Measurements from ENCODE around the gene SLC16A8.
A peak's percentile ranks its signal among the peaks of the same experiment; 100 is the strongest.

Gene SLC16A8

DNA sequence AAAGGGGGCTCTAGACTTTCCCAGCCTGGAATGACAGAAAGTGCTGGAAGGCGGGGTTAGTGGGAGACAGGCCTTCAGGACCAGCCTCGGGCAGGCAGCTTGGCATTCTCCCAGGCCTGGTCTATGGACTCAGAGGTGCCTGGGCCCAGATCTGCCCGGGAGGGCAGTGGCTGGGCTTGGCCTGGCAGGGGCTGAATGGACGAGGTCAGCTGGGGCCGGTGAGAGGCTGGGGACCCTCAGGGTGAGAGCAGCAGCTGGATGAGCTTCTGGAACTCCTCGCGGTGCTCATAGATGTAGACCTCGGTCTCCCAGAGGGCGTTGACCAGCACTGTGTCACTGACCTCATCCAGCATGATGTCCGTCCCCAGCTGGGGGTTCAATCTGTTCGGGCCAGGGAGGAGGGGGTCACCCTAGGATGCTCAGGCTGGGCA is 28.0 kb upstream of the SLC16A8 start:
- DNase-seq = no peak

DNA sequence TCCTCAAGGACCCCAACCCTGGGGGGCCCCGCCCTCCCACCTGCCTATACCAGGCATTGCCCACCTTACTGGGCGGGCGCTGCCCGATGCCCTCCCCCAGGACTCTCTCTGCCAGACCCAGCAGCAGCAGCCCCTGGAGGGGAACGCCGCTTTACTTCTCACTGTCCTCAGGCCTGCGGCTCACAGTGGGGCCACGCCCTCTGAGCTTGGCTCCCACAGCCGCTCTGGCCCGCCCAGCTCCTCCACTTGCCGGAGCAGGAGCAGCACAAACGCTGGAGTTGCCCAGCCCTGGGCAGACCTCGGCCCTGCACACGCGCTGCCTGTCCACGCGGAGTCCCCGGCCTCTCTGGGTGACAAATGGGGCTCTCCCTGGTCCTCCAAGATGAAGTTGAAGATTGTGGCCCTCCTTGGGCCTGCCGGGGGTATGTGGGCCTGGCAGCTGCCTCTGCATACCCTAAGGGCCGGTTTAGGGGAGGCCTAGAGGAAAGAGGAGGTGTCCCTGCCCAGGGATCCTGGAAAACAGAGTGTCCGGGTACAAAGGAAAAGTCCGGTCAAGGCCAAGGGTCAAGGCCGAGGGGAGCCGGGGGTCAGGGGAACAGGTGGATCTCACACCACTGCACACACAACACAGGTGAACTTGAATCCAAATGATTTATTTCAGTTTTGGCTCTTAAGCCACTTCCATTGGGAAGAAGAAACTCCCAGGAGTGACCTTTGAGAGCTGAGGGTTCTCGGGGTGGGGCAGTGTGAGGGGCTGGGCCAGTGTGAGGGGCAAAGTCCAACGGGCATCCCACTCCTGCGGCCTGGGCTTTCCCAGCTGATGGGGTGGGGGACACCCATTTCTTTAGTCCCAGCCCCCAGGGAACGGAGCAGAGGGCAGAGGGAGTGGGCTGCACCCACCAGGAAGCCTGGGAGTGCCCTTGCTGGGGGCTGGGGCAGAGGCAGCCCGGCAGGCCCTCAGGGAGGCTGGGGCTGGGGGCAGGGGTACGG is 27.2 kb upstream of the SLC16A8 start:
- no peak for DNase-seq

GRCh38 chr22:38110008-38110862 is 26.3 kb upstream of the SLC16A8 start, which contains the start of gene BAIAP2L2:
Gene BAIAP2L2, minus strand, starts transcription at chr22:38110684. Its CDS starts 159 bp downstream, at chr22:38110525.
- no peak for DNase-seq

DNA sequence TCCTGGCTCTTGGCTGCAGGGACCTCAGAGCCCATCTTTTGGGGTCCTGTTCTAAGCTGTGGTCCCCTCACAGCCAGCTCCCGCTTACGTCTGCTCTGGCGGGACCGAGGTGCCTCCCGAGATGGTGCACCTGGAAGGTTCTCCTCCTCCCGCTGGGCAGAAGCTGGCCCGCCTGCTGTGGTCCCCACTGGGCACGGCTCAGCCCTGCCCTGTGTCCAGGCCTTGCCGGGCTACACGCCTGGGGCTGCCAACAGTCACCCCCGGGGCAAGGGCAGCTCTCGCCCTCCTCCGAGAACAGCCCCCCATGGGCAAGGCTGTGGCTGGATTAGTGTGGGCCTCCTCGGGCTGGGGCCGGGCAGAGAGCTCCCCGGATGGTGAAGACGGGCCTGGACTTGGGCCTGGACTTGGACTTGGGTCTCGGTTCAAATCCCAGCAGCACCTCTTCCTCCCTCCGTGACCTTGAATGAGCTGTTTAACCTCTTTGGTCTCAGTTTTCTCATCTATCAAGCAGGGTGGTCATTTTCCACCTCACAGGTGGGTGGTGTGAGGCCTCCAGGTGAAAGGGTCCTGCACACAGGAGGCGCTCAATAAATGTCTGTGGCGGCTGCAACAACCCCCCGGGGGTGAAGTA is 25.5 kb upstream of the SLC16A8 start:
- DNase-seq = no peak

DNA sequence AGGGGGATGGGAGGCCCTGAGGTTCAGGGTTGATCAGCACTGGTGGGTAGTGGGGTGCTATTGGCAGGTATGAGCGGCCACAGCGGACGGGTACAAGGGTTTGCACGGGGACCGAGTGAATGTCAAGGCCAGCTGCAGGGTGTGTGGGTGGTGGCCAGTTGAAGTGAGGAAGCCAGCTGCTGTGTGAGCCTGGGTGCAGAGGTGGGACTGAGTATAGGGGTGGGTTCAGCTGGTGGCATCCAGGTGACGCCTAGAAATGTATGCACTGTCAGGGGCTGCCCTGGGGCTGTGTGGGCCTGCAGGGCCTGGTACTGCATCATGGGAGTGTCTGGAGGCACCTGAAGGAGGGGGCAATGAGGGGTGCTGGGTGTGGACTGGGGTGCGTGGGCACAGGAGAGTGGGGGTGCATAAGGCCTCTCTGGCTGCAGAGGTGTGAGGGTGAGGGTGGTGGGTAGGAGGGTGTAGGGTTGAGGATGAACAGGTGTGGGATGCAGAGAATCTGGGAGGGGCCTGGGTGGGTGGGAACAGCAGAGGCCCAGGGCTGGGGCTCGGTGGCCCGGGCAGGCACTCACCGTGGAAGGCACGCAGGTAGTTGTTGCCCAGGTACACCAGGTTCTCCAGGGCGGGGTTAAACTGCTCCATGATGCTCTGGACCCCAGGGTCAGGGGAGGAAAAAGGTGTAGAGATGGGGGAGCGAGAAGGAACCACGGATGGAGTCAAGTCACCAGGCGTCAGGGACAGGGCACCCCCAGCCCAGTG is 24.8 kb upstream of the SLC16A8 start:
- no peak for DNase-seq

GRCh38 chr22:38107692-38108515 is 23.9 kb upstream of the SLC16A8 start:
- no peak for DNase-seq

DNA sequence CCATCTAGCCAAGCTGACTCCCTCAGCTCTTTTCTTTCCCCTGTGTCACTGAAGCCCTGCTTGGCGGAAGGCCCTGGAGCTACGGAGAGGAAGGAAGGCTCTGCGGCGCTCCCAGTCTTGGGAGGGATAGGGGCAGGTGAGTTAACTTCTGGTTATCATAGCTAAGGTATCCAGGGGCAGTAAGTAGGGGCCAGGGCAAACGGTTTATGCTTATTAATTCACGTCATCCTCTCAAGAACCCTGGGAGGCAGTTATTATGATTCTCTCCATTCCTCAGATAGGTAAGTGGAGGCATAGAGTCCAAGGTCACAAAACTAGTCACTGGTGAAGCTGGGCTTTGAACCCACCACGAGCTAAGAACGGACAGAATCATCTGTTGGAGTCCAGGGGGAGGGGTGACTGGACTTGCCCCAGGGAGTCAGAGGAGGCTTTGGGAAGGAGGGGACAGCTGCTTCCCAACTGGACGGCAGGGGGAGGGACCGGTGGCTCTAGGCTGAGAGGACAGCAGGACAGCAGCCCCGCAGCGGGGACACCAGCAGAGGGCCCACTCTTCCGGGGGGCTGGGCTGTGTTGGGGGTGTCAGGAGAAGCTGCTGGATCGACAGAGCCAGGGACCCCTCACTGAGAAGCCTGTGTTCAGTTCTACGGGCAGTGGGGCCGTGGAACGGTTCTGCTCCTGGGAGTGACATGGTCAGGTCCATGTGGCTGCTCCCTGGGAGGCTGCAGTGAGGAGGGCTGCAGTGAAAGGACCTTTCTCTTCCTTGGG is 23.0 kb upstream of the SLC16A8 start:
- no peak for DNase-seq

GRCh38 chr22:38104084-38104483 is 20.1 kb upstream of the SLC16A8 start:
- peak; percentile 32 for DNase-seq

DNA sequence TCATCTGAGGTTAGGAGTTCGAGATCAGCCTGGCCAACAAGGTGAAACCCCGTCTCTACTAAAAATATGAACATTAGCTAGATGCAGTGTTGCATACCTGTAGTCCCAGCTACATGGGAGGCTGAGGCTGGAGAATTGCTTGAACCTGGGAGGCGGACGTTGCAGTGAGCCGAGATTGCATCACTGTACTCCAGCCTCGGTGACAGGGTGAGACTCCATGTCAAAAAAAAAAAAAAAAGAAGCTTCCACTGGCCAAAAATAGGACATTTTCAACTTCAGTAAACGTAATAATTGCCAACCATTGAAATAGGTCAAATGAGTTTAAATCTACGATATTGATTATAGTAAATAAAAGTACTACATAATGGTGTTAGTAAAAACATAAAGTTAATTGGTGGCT is 19.7 kb upstream of the SLC16A8 start:
- no peak for DNase-seq

GRCh38 chr22:38098410-38099249 is 14.6 kb upstream of the SLC16A8 start:
- DNase-seq = no peak

DNA sequence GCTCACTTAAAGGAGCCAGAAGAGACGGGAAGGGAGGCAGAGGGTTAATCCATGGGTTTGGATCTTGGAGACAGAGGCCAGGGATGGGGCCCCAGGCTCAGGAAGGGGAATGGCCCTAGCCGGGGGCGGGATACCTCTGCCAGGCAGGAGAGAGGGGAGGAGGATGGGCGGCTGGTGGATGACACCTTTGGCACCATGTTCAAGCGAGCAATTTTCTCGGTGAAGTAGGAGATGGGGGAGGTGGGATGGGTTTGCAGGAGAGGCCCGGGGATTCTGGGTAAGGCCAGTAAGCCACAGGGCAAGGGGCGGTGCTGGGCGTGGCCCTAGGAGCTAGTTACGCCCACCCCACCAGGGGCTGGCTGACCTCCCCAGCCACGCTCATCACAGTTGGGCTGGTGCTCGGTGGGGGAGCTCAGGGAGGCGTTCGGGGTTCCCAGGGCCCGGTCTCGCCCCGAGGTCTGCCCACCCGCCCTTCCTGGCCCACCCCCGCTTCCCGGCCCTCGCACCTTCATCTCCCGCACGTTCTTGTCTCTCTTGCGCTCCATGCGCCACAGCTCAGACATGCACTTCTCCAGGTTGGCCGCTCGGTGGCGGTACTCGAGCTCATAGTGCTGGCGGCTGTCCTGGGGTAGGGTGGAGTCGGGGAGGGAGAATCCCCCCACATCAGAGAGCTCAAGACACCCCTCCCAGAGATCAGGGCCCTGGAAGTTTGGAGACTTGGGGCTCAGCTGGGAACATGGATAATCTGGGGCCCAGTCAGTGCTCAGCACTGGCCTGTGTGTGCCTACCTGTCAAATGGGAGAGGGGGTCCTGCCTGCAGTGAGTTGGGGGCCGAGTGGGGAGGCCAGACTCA is 13.8 kb upstream of the SLC16A8 start:
- no peak for DNase-seq

GRCh38 chr22:38097058-38097457 is 13.1 kb upstream of the SLC16A8 start:
- no peak for DNase-seq

DNA sequence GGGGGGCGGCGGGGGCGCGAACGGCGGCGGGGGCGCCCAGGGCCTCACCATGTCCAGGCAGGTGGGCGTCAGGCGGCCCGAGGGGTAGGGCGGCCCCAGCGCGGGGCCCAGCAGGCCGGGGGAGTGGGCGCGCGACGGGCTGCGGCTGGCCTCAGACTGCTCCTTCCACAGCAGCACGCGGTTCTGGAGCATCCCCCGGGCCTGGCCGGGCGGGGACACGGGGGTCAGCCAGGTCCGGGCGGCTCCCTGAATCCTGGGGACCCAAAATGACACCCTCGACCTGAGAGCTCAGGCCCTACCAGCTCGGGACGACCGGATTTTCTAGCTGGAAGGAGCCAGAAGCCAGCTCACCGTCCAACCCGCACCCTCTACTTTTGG is 5.5 kb upstream of the SLC16A8 start:
- DNase-seq = no peak

DNA sequence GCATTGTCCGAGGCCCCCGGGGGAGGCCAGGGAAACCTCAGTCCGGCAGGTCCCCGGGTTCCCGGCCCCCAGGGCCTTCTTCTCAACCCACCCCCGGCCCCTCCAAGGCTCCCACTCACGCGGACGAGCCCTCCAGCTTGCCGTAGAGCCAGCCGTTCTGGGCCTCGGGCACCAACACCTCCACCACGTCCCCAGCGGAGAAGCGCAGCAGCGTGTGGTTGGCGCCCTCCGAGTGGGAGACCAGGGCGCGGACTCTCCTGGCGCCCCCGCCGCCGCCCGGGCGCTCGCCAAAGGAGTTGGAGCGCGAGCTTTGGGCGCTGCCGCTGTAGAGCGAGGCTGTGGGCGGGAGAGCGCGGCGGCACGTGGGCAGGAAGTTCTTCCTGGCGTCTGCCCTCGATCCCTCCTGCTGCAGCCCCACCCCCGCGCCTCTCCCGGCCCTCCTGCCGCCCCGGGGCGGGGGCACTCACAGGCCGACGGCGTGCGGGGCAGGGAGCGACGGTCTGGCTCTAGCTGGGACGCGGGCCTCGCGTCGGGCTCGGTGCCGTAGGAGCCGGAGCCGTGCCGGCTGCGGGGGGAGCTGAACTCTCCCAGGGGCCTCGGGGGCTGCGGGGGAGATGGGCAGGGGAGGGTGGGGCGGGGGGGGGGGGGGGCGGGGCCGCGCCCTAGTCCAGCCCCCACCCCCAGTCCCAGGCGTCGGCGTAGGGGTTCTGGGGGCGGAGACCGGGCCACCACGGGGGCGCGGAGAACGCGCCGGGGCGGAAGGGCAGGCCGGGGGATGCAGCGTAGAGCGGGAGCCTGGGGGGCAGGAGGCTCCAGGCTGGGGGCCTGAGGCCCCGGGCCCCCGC is 4.9 kb upstream of the SLC16A8 start:
- DNase-seq = no peak

DNA sequence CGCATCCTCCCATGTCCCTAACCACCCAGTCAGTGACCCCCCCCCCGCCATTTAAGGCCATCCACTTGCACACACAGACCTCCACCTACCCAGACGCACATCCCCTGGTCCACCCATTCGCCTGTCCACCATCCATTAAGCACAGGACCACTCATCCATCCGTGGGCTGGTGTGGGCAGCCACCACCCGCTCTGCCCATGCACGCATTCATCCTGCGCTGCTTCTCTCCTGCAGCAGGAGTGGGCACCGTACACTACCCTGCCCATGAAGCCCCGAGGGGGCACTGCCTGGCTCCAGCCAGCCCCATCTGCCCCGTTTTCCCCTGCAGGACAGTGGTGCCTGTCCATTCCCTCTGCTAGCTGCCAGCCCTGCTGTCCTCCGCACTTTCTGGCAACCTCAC is 3.9 kb upstream of the SLC16A8 start:
- no peak for DNase-seq

DNA sequence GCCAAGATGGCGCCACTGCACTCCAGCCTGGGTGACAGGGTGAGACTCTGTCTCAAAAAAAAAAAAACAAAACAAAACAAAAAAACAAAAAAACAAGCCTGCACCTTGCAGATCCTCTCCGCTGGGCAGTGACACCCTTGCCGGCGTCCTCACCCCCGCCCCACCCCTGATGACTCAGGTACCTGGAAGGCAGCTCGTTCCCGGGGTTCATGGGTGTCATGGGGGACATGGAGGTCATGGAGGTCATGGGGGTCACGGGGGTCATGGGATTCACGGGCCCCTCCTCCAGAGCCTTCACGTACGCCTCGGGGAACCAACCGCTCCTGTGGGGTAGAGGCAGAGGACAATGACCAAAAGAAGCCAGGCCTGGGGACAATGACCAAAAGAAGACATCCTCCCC is 3.0 kb upstream of the SLC16A8 start:
- no peak for DNase-seq

DNA sequence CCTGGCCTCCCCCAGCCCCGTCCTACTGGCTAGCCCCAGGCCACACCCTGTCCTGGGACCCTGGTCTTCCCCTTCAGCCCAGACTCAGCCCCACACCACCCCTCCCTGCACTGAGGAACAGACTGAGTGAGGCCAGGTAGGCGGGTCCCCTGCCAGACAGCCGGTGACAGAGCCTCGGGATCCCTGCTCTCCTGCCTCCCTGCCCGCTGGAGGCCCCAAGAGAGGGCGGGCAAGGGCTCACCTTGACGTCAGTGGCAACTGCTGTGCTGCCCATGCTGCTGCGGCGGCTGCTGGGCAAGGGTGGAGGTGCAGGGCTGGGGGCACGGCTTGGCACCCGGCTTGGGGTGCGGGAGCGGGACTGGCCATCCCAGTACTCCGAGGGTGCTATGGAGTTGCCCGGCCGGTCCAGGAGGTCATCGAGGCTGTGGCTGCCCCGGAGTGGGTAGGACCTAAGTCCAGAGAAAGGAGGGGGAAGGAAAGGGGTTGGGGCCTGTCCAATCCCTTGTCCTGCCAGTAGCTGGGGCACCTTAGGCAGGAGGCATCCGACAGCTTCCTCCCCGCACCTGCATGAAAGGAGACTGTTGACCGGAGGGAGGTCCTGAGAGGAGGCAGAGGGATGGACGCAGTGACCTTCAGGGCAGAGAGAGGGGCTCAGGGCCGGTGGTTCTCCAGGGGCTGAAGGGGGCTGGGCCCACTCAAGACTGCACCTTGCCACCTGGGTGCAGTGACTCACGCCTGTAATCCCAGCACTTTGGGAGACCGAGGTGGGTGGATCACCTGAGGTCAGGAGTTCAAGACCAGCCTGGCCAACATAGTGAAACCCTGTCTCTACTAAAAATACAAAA is 2.2 kb upstream of the SLC16A8 start:
- DNase-seq = no peak

All from NCI-H1694 (cell line).